SU-DHL-6 (cell line): Measurements from ENCODE around the gene FOXQ1.

Experiments
- EZH2phosphoT487 ChIP-seq: fragments of 200-600 bp; sonication (generic), shearing (Covaris generic); conservative IDR thresholded peaks from 2 replicates; pipeline ENCODE4 v1.6.1; 2018; ENCODE audit warnings: mild to moderate bottlenecking, antibody characterized with exemption, low read length, moderate library complexity, mixed read lengths
- TF ChIP-seq, protein P1 (sequence below): fragments of 200-600 bp; sonication (generic); IDR thresholded peaks from one replicate; pipeline ENCODE4 v1.5.1; 2017; ENCODE audit warnings: antibody characterized with exemption, mild to moderate bottlenecking, low read length, moderate library complexity; ENCODE audit not compliant: insufficient read depth, poor library complexity, severe bottlenecking

DNA sequence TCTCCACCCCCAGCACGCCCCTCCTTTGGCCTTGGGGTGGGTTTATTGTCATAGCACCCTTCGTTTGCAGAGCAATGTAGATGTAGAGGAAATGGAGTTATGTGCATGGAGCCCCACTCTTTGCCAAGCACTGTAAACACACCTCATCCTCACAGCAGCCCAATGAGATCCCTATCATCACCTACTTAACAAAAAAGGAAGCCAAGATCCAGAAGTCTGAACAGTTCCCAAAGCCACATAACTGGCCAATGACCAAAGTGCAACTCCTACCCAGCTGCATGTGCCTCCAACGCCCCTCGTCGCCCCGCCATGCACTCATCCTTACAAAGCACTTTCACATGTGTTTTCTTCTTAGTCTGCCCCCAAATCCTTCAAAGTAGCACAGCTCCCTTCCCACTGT, 21.8 kb upstream of the FOXQ1 start:
- TF ChIP-seq, protein P1, sequence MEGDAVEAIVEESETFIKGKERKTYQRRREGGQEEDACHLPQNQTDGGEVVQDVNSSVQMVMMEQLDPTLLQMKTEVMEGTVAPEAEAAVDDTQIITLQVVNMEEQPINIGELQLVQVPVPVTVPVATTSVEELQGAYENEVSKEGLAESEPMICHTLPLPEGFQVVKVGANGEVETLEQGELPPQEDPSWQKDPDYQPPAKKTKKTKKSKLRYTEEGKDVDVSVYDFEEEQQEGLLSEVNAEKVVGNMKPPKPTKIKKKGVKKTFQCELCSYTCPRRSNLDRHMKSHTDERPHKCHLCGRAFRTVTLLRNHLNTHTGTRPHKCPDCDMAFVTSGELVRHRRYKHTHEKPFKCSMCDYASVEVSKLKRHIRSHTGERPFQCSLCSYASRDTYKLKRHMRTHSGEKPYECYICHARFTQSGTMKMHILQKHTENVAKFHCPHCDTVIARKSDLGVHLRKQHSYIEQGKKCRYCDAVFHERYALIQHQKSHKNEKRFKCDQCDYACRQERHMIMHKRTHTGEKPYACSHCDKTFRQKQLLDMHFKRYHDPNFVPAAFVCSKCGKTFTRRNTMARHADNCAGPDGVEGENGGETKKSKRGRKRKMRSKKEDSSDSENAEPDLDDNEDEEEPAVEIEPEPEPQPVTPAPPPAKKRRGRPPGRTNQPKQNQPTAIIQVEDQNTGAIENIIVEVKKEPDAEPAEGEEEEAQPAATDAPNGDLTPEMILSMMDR, result no peak
- no peak for TF ChIP-seq EZH2phosphoT487
